K562 (cell line): ENCODE data around the gene MUC7. TPM values are rescaled to one million over a fixed set of nuclear protein-coding genes. Genes with fewer than 3 reads are reported as not detected.

ENCODE experiments used
- ATAC-seq: fragments of 200-7000 bp; cut with Tn5 transposase; 3 replicates; pipeline ENCODE4 v1.9.1; 2020; ENCODE audit warnings: moderate library complexity
- BruUV-seq: library from RNA; stranded (reverse); fragments of 400-500 nt; replicated peaks from 2 replicates; lab custom pipeline; 2021; lab: Mats Ljungman, UMichigan
- CTCF ChIA-PET: fragments of 300-600 bp; formaldehyde crosslinking; extraction: SDS; loops from one replicate; lab custom pipeline; 2021; ENCODE audit warnings: low intra/inter-chr PET ratio; lab: Yijun Ruan, JAX
- POLR2A ChIA-PET: fragments of 300-600, 350-650 bp; sonication (Branson Sonifier 250); formaldehyde crosslinking; extraction: SDS; loops from one replicate; lab custom pipeline; 2021; ENCODE audit warnings: antibody characterized with exemption, inconsistent platforms; lab: Yijun Ruan, JAX
- DNase-seq, 4 experiments: peaks; one replicate each; pipeline versions ENCODE4 v3.0.0 to v3.0.0-alpha.2; 2011 to 2018; ENCODE audit warnings: low spot score in 3 of 4, mixed read lengths in 3 of 4; ENCODE audit errors: extremely low read depth in 1 of 4
- FAIRE-seq: peaks from 2 replicates; lab custom pipeline; 2011; peaks lifted over from hg19 to GRCh38; lab: Jason Lieb, UNC
- H2AFZ ChIP-seq: 2 replicates; pipeline ENCODE4 v1.6.0; 2011; ENCODE audit warnings: low read depth, low read length, control low read depth, inconsistent platforms
- H3K27ac ChIP-seq: fragments of 200-600 bp; 3 replicates; pipeline ENCODE4 v1.8.0; 2011; ENCODE audit warnings: low read depth, mild to moderate bottlenecking, control low read depth, inconsistent platforms, low read length, moderate library complexity, mixed read lengths; ENCODE audit errors: extremely low read depth
- H3K27me3 ChIP-seq, 2 experiments: fragments of 300-600 bp in 1 of 2; 2 replicates in 1 of 2; 3 replicates in 1 of 2; pipeline versions ENCODE4 v1.6.0 to v1.8.0; 2011; ENCODE audit warnings: inconsistent platforms in 2 of 2, low read length in 2 of 2, mild to moderate bottlenecking in 1 of 2, mixed read lengths in 1 of 2, moderate library complexity in 1 of 2; ENCODE audit not compliant: control insufficient read depth in 2 of 2, insufficient read depth in 2 of 2
- H3K36me3 ChIP-seq: fragments of 300-600 bp; 3 replicates; pipeline ENCODE4 v1.8.0; 2011; ENCODE audit warnings: mild to moderate bottlenecking, low read length, inconsistent platforms; ENCODE audit not compliant: control insufficient read depth, insufficient read depth
- H3K4me1 ChIP-seq, 2 experiments: fragments of 200-600 bp in 1 of 2; replicated peaks in 1 of 2; 2 replicates in 1 of 2; 3 replicates in 1 of 2; pipeline versions ENCODE4 v1.5.1 to v1.8.0; 2011; ENCODE audit warnings: inconsistent platforms in 2 of 2, low read length in 2 of 2, mild to moderate bottlenecking in 1 of 2, mixed read lengths in 1 of 2, moderate library complexity in 1 of 2; ENCODE audit not compliant: control insufficient read depth in 2 of 2, insufficient read depth in 2 of 2
- H3K4me2 ChIP-seq: 2 replicates; pipeline ENCODE4 v1.6.1; 2011; ENCODE audit warnings: low read length, control low read depth, inconsistent platforms, mixed read lengths; ENCODE audit not compliant: insufficient read depth
- H3K4me3 ChIP-seq: fragments of 200-600 bp; sonication (generic), shearing (Covaris generic); 2 replicates; pipeline ENCODE4 v1.5.1; 2016; ENCODE audit warnings: control low read depth, inconsistent platforms
- H3K79me2 ChIP-seq: fragments of 200-600 bp; 3 replicates; pipeline ENCODE4 v1.8.0; 2011; ENCODE audit warnings: low read length, inconsistent platforms; ENCODE audit not compliant: control insufficient read depth, insufficient read depth
- H3K9ac ChIP-seq, 2 experiments: 2 replicates each; pipeline versions ENCODE4 v1.6.0 to v1.6.1; 2011; ENCODE audit warnings: low read depth in 2 of 2, low read length in 2 of 2, control low read depth in 1 of 2, inconsistent platforms in 1 of 2, mild to moderate bottlenecking in 1 of 2, mixed read lengths in 1 of 2; ENCODE audit not compliant: insufficient read depth in 1 of 2
- H3K9me1 ChIP-seq: one replicate; pipeline ENCODE4 v1.6.0; 2011; ENCODE audit warnings: inconsistent platforms, mild to moderate bottlenecking, low read length, moderate library complexity; ENCODE audit not compliant: control insufficient read depth, insufficient read depth
- H3K9me3 ChIP-seq: replicated peaks from 2 replicates; pipeline ENCODE4 v1.5.1; 2011; ENCODE audit warnings: low read depth, low read length, inconsistent platforms; ENCODE audit not compliant: control insufficient read depth, insufficient read depth
- H4K20me1 ChIP-seq: replicated peaks from 2 replicates; pipeline ENCODE4 v1.6.1; 2011; ENCODE audit warnings: low read length, inconsistent platforms, mixed read lengths; ENCODE audit not compliant: control insufficient read depth, insufficient read depth
- LCOR ChIP-seq: sonication (generic); formaldehyde crosslinking; IDR thresholded peaks from 2 replicates; pipeline ENCODE4 v1.8.0; 2022; ENCODE audit warnings: mild to moderate bottlenecking, missing genetic modification reagents
- MCM2 ChIP-seq: fragments of 450-650 bp; IDR thresholded peaks from 2 replicates; pipeline ENCODE4 v1.6.1; 2017; ENCODE audit warnings: low read depth, mild to moderate bottlenecking
- NELFE ChIP-seq: IDR thresholded peaks from 2 replicates; pipeline ENCODE4 v1.6.1; 2011; ENCODE audit warnings: mild to moderate bottlenecking; ENCODE audit not compliant: insufficient read depth, insufficient read length
- RB1 ChIP-seq: fragments of 450-650 bp; IDR thresholded peaks from 2 replicates; pipeline ENCODE4 v1.6.1; 2017; ENCODE audit warnings: low read depth, mild to moderate bottlenecking
- SMARCA5 ChIP-seq: fragments of 450-650 bp; IDR thresholded peaks from 2 replicates; pipeline ENCODE4 v1.6.1; 2016
- WHSC1 ChIP-seq: IDR thresholded peaks from one replicate; pipeline ENCODE4 v1.6.1; 2012; ENCODE audit warnings: low read length, control low read depth, inconsistent platforms
- ZEB2 ChIP-seq: fragments of 450-650 bp; IDR thresholded peaks from 2 replicates; pipeline ENCODE4 v1.6.1; 2016
- ZSCAN32 ChIP-seq: fragments of 450-650 bp; formaldehyde crosslinking; IDR thresholded peaks from 2 replicates; pipeline ENCODE4 v1.4.0; 2020; ENCODE audit warnings: mild to moderate bottlenecking, moderate library complexity
- WGBS: fragments of 100-300 bp; shearing (Covaris generic); methylation state at CpG from one replicate; pipeline ENCODE4 v1.1.6; 2016; ENCODE audit warnings: low coverage, mixed read lengths; ENCODE audit not compliant: insufficient coverage; ENCODE audit errors: missing lambda C conversion rate; 5-methylcytosine and 5-hydroxymethylcytosine counted together
- in situ Hi-C: fragments of 300-500 bp; cut with MboI; formaldehyde crosslinking; loops from 4 replicates; pipeline ENCODE4 v1.15.0; 2018; ENCODE audit warnings: inconsistent platforms, mixed read lengths
- intact Hi-C: fragments of 100-400 bp; cut with micrococcal nuclease; formaldehyde crosslinking; loops from 2 replicates; pipeline ENCODE4 v1.14.2; 2022
- polyA plus RNA-seq, 8 experiments: library from polyadenylated mRNA; depleted of rRNA in 4 of 8; stranded (reverse) in 5 of 8; unstranded in 3 of 8; fragments of >200 nt; fragmentation: Nextera tagmentation in 2 of 8; fragmentation: Illumina TruSeq in 1 of 8; extraction: Ambion mirVana in 2 of 8; extraction: Trizol in 1 of 8; gene quantifications; 2 replicates each; pipeline versions ENCODE4 v1.2.1 to v1.2.3, GENCODE V29; 2011 to 2014; ENCODE audit warnings: inconsistent platforms in 1 of 8, missing spikeins in 1 of 8
- total RNA-seq, 7 experiments: library from RNA; depleted of rRNA in 6 of 7; stranded (reverse); fragments of >200 nt in 6 of 7; fragmentation: Illumina TruSeq in 2 of 7; extraction: Trizol in 2 of 7; gene quantifications; 2 replicates each; pipeline versions ENCODE4 v1.2.1 to v1.2.3, GENCODE V29; 2011 to 2021; ENCODE audit warnings: low replicate concordance in 1 of 7

Gene MUC7
- total and polyA plus RNA-seq, 9 of the 15 experiments (the other 6 are each of a cell fraction or from before 2014, with no cell fraction given) = not detected

- Histone ChIP-seq H3K4me3 (no peak overlapping the region), H2AFZ (no peak overlapping the region), H3K9ac (no peak overlapping the region), H3K27ac (no peak overlapping the region), H4K20me1 (no peaks in the 10 kb centered on the region), H3K9me1 (no peaks in the 10 kb centered on the region), H3K4me2 (no peak overlapping the region), H3K79me2 (no peaks in the 10 kb centered on the region), H3K4me1 (no peaks in the 10 kb centered on the region), H3K36me3 (no peaks in the 10 kb centered on the region), H3K27me3 (no peaks in the 10 kb centered on the region), H3K9me3 (no peaks in the 10 kb centered on the region)
- ATAC-seq (peak; percentile 81), FAIRE-seq (no peak), DNase-seq (peak in 3 of 4 experiments; percentile 3 to 14 (median 10))
- TF ChIP-seq RB1 (no peak), LCOR (CRISPR knock-in tag) (no peak), MCM2 (no peak), ZEB2 (no peak), SMARCA5 (no peak), ZSCAN32 (CRISPR knock-in tag) (no peak), NELFE (no peak), WHSC1 (no peak)
- CTCF ChIA-PET = no interaction called here
- POLR2A ChIA-PET = interaction anchor here (0.6 to 0.7 kb wide), 3 partner anchors 9 to 31 kb away, joined by 3 read pairs; no protein-coding TSS in a partner anchor
- no TSS peak for BruUV-seq
- in situ Hi-C loops = no loop called here
- intact Hi-C loops = no loop called here
- WGBS = 0% methylated on average over 2 of the region's 2 CpGs
Observed at GRCh38 chr4:70531981-70532380, 60.0 kb downstream of the MUC7 start.

Other genes with a start within 250 kb of the MUC7 start
Only the 7 nearest of the 12 such genes appear.
- not detected in 2 replicates for gene CABS1, start 137.2 kb upstream of the MUC7 start, total RNA-seq (2014; rRNA removed)
- gene CABS1, start 137.2 kb upstream of the MUC7 start, total RNA-seq (2014; rRNA removed; fragmentation: Illumina TruSeq; extraction: Trizol) = not detected in 2 replicates
- not detected in 2 replicates for gene CABS1, start 137.2 kb upstream of the MUC7 start, total RNA-seq (2015; rRNA removed; fragmentation: Illumina TruSeq; extraction: Trizol)
- gene CABS1, start 137.2 kb upstream of the MUC7 start, total RNA-seq (2021) = not detected in 2 replicates
- gene CABS1, start 137.2 kb upstream of the MUC7 start, polyA plus RNA-seq (2011; rRNA removed) = not detected in 2 replicates
- gene CABS1, start 137.2 kb upstream of the MUC7 start, polyA plus RNA-seq (2014; fragmentation: Illumina TruSeq; extraction: Trizol) = not detected in 2 replicates
- gene CABS1, start 137.2 kb upstream of the MUC7 start, polyA plus RNA-seq (2014; fragmentation: Nextera tagmentation; extraction: Ambion mirVana) = not detected
- not detected in 2 replicates for gene CABS1, start 137.2 kb upstream of the MUC7 start, polyA plus RNA-seq (2014; rRNA removed)
- gene SMR3A, start 111.4 kb upstream of the MUC7 start, total RNA-seq (2014; rRNA removed) = not detected in 2 replicates
- not detected in 2 replicates for gene SMR3A, start 111.4 kb upstream of the MUC7 start, total RNA-seq (2014; rRNA removed; fragmentation: Illumina TruSeq; extraction: Trizol)
- not detected in 2 replicates for gene SMR3A, start 111.4 kb upstream of the MUC7 start, total RNA-seq (2015; rRNA removed; fragmentation: Illumina TruSeq; extraction: Trizol)
- not detected in 2 replicates for gene SMR3A, start 111.4 kb upstream of the MUC7 start, total RNA-seq (2021)
- not detected in 2 replicates for gene SMR3A, start 111.4 kb upstream of the MUC7 start, polyA plus RNA-seq (2011; rRNA removed)
- not detected in 2 replicates for gene SMR3A, start 111.4 kb upstream of the MUC7 start, polyA plus RNA-seq (2014; fragmentation: Illumina TruSeq; extraction: Trizol)
- gene SMR3A, start 111.4 kb upstream of the MUC7 start, polyA plus RNA-seq (2014; fragmentation: Nextera tagmentation; extraction: Ambion mirVana) = not detected
- gene SMR3A, start 111.4 kb upstream of the MUC7 start, polyA plus RNA-seq (2014; rRNA removed) = not detected in 2 replicates
- not detected in 2 replicates for gene SMR3B, start 89.1 kb upstream of the MUC7 start, total RNA-seq (2014; rRNA removed)
- gene SMR3B, start 89.1 kb upstream of the MUC7 start, total RNA-seq (2014; rRNA removed; fragmentation: Illumina TruSeq; extraction: Trizol) = not detected in 2 replicates
- gene SMR3B, start 89.1 kb upstream of the MUC7 start, total RNA-seq (2015; rRNA removed; fragmentation: Illumina TruSeq; extraction: Trizol) = not detected in 2 replicates
- not detected in 2 replicates for gene SMR3B, start 89.1 kb upstream of the MUC7 start, total RNA-seq (2021)
- not detected in 2 replicates for gene SMR3B, start 89.1 kb upstream of the MUC7 start, polyA plus RNA-seq (2011; rRNA removed)
- not detected in 2 replicates for gene SMR3B, start 89.1 kb upstream of the MUC7 start, polyA plus RNA-seq (2014; fragmentation: Illumina TruSeq; extraction: Trizol)
- not detected for gene SMR3B, start 89.1 kb upstream of the MUC7 start, polyA plus RNA-seq (2014; fragmentation: Nextera tagmentation; extraction: Ambion mirVana)
- gene SMR3B, start 89.1 kb upstream of the MUC7 start, polyA plus RNA-seq (2014; rRNA removed) = not detected in 2 replicates
- gene OPRPN, start 74.3 kb upstream of the MUC7 start, total RNA-seq (2014; rRNA removed) = not detected in 2 replicates
- gene OPRPN, start 74.3 kb upstream of the MUC7 start, total RNA-seq (2014; rRNA removed; fragmentation: Illumina TruSeq; extraction: Trizol) = not detected in 2 replicates
- not detected in 2 replicates for gene OPRPN, start 74.3 kb upstream of the MUC7 start, total RNA-seq (2015; rRNA removed; fragmentation: Illumina TruSeq; extraction: Trizol)
- gene OPRPN, start 74.3 kb upstream of the MUC7 start, total RNA-seq (2021) = not detected in 2 replicates
- not detected in 2 replicates for gene OPRPN, start 74.3 kb upstream of the MUC7 start, polyA plus RNA-seq (2011; rRNA removed)
- gene OPRPN, start 74.3 kb upstream of the MUC7 start, polyA plus RNA-seq (2014; fragmentation: Illumina TruSeq; extraction: Trizol) = not detected in 2 replicates
- gene OPRPN, start 74.3 kb upstream of the MUC7 start, polyA plus RNA-seq (2014; fragmentation: Nextera tagmentation; extraction: Ambion mirVana) = not detected
- not detected in 2 replicates for gene OPRPN, start 74.3 kb upstream of the MUC7 start, polyA plus RNA-seq (2014; rRNA removed)
- gene AMTN, start 46.4 kb downstream of the MUC7 start, total RNA-seq (2014; rRNA removed) = not detected in 2 replicates
- gene AMTN, start 46.4 kb downstream of the MUC7 start, total RNA-seq (2014; rRNA removed; fragmentation: Illumina TruSeq; extraction: Trizol) = not detected in 2 replicates
- not detected in 2 replicates for gene AMTN, start 46.4 kb downstream of the MUC7 start, total RNA-seq (2015; rRNA removed; fragmentation: Illumina TruSeq; extraction: Trizol)
- not detected in 2 replicates for gene AMTN, start 46.4 kb downstream of the MUC7 start, total RNA-seq (2021)
- not detected in 2 replicates for gene AMTN, start 46.4 kb downstream of the MUC7 start, polyA plus RNA-seq (2011; rRNA removed)
- gene AMTN, start 46.4 kb downstream of the MUC7 start, polyA plus RNA-seq (2014; fragmentation: Illumina TruSeq; extraction: Trizol) = not detected in 2 replicates
- gene AMTN, start 46.4 kb downstream of the MUC7 start, polyA plus RNA-seq (2014; fragmentation: Nextera tagmentation; extraction: Ambion mirVana) = not detected
- gene AMTN, start 46.4 kb downstream of the MUC7 start, polyA plus RNA-seq (2014; rRNA removed) = not detected in 2 replicates
- gene AMBN, start 120.1 kb downstream of the MUC7 start, total RNA-seq (2014; rRNA removed) = 0.09 and 0.16 TPM in 2 replicates
- gene AMBN, start 120.1 kb downstream of the MUC7 start, total RNA-seq (2014; rRNA removed; fragmentation: Illumina TruSeq; extraction: Trizol) = not detected in 2 replicates
- not detected in 2 replicates for gene AMBN, start 120.1 kb downstream of the MUC7 start, total RNA-seq (2015; rRNA removed; fragmentation: Illumina TruSeq; extraction: Trizol)
- gene AMBN, start 120.1 kb downstream of the MUC7 start, total RNA-seq (2021) = not detected in 2 replicates
- gene AMBN, start 120.1 kb downstream of the MUC7 start, polyA plus RNA-seq (2011; rRNA removed) = not detected in 2 replicates
- gene AMBN, start 120.1 kb downstream of the MUC7 start, polyA plus RNA-seq (2014; fragmentation: Illumina TruSeq; extraction: Trizol) = not detected in 2 replicates
- under 1 TPM in 1 of 2 experiments, not detected in 1; 0.03 TPM for gene AMBN, start 120.1 kb downstream of the MUC7 start, polyA plus RNA-seq (2014; fragmentation: Nextera tagmentation; extraction: Ambion mirVana)
- gene AMBN, start 120.1 kb downstream of the MUC7 start, polyA plus RNA-seq (2014; rRNA removed) = 0.07 TPM in 1 of 2 replicates, not detected in the other
- 0.09 TPM in 1 of 2 replicates, not detected in the other for gene ENAM, start 156.5 kb downstream of the MUC7 start, total RNA-seq (2014; rRNA removed)
- 0.13 TPM in 1 of 2 replicates, not detected in the other for gene ENAM, start 156.5 kb downstream of the MUC7 start, total RNA-seq (2014; rRNA removed; fragmentation: Illumina TruSeq; extraction: Trizol)
- gene ENAM, start 156.5 kb downstream of the MUC7 start, total RNA-seq (2015; rRNA removed; fragmentation: Illumina TruSeq; extraction: Trizol) = 0.04 and 0.08 TPM in 2 replicates
- 0.04 TPM in 1 of 2 replicates, not detected in the other for gene ENAM, start 156.5 kb downstream of the MUC7 start, total RNA-seq (2021)
- not detected in 2 replicates for gene ENAM, start 156.5 kb downstream of the MUC7 start, polyA plus RNA-seq (2011; rRNA removed)
- not detected in 2 replicates for gene ENAM, start 156.5 kb downstream of the MUC7 start, polyA plus RNA-seq (2014; fragmentation: Illumina TruSeq; extraction: Trizol)
- gene ENAM, start 156.5 kb downstream of the MUC7 start, polyA plus RNA-seq (2014; fragmentation: Nextera tagmentation; extraction: Ambion mirVana) = not detected
- gene ENAM, start 156.5 kb downstream of the MUC7 start, polyA plus RNA-seq (2014; rRNA removed) = not detected in 2 replicates